Pancreas (tissue), 10 donors: Measurements from ENCODE around the gene TMEM30A. TPM values are rescaled to one million over a fixed set of nuclear protein-coding genes. Genes with fewer than 3 reads are reported as not detected.

Experiments used
- ATAC-seq, 4 donors: fragments of 200-7000 bp; cut with Tn5 transposase; one replicate each; pipeline versions ENCODE4 v1.8.0 to v1.9.1; 2020; ENCODE audit warnings: mild to moderate bottlenecking in 4 of 4, moderate library complexity in 4 of 4
- DNase-seq, 6 donors: peaks; one replicate each; pipeline ENCODE4 v3.0.0-alpha.2; 2020
- FAIRE-seq: peaks from 2 replicates; lab custom pipeline; 2012; peaks lifted over from hg19 to GRCh38; lab: Jason Lieb, UNC
- H3K27ac ChIP-seq, 4 donors: fragments of 200-600 bp; sonication (generic); 1 replicate in 3 of 4; 2 replicates in 1 of 4; pipeline versions ENCODE4 v1.5.0 to v1.8.0; 2020
- H3K27me3 ChIP-seq, 4 donors: fragments of 200-600 bp; one replicate each; pipeline ENCODE4 v1.8.0; 2021
- H3K36me3 ChIP-seq, 3 donors: fragments of 200-600 bp; sonication (generic) in 1 of 3; one replicate each; pipeline versions ENCODE4 v1.5.0 to v1.8.0; 2020 to 2021
- H3K4me1 ChIP-seq, 3 donors: fragments of 200-600 bp; one replicate each; pipeline ENCODE4 v1.8.0; 2021
- H3K4me3 ChIP-seq, 4 donors: fragments of 200-600 bp; sonication (generic) in 2 of 4; one replicate each; pipeline versions ENCODE4 v1.5.0 to v1.8.0; 2020 to 2021
- H3K9me3 ChIP-seq, 4 donors: fragments of 200-600 bp; one replicate each; pipeline ENCODE4 v1.8.0; 2021
- CTCF ChIP-seq, 4 donors: fragments of 200-600 bp; sonication (generic) in 3 of 4; IDR thresholded peaks; one replicate each; pipeline versions ENCODE4 v1.5.0 to v1.8.0; 2021; ENCODE audit warnings: antibody characterized with exemption in 4 of 4
- WGBS, 2 donors: extraction: QIAGEN DNeasy Blood & Tissue Kit; methylation state at CpG; one replicate each; pipeline ENCODE4 v1.1.7; 2013; 5-methylcytosine and 5-hydroxymethylcytosine counted together
- intact Hi-C, 3 donors: fragments of 100-400 bp; cut with DNase I; formaldehyde crosslinking; loops; one replicate each; pipeline versions ENCODE4 v1.11.1 to v1.14.2; 2022
- polyA plus RNA-seq, 2 donors: library from polyadenylated mRNA; stranded (reverse); fragments of 200-250 nt; gene quantifications; one replicate each; pipeline ENCODE4 v1.2.3, GENCODE V29; 2013
- total RNA-seq, 6 donors: library from RNA; stranded (reverse); fragmentation: NEBNext Ultra II Directional in 4 of 6; extraction: Animal tissue kit (Norgen Biotek cat#: 25700) in 4 of 6; gene quantifications; one replicate each; pipeline versions ENCODE4 v1.2.1 to v1.2.4, GENCODE V29; 2021 to 2023
- donor health status: healthy with polysubstance abuse.
- donor health status: DM: no; HTN: no; CAD: no; lungs with moderate emphysema.
- donor health status: DM: no; HTN: no; CAD: no.
- donor health status: control.
- donor health status: control.
- donor health status: Bipolar disorder and iron deficiency.
- donor health status: DM: yes; HTN: yes; CAD: no.
- donor health status: DM: no; HTN: no; CAD: no.
- donor health status: DM: no; HTN: no; CAD: no.
- donor health status: DM: yes; HTN: yes; CAD: no.

TMEM30A gene
- total and polyA plus RNA-seq, 8 donors = 21.2 to 85.5 (median 66.5) TPM

GRCh38 chr6:75296811-75297779, 12.5 kb upstream of the TMEM30A start:
- no peaks in the 10 kb centered on the region for H3K36me3 ChIP-seq
- H3K4me1 ChIP-seq = peaks cover 0 to 7% (median 6%) of the 10 kb centered on the region in 3 donors
- DNase-seq = no peak
- FAIRE-seq = peak; percentile 98
- H3K27me3 ChIP-seq = no peaks in the 10 kb centered on the region
- no peaks in the 10 kb centered on the region for H3K9me3 ChIP-seq
- intact Hi-C loops = no loop called here
- no peak overlapping the region for H3K27ac ChIP-seq
- WGBS, 2 donors = 5 to 10% methylated on average over 3 of the region's 3 CpGs
- no peak overlapping the region for H3K4me3 ChIP-seq
- ATAC-seq = peak in 3 of 4 donors; percentile 77 to 79 (median 78)
- TF ChIP-seq CTCF (IDR thresholded peaks at IDR 0.05) = peak; percentile 22 to 60 (median 44)

- Histone ChIP-seq H3K27ac (peak overlapping the region in 2 of 4 donors; percentile 53 to 79), H3K4me1 (peaks cover 12 to 38% (median 24%) of the 10 kb centered on the region in 3 donors), H3K27me3 (no peaks in the 10 kb centered on the region), H3K4me3 (no peak overlapping the region), H3K9me3 (no peaks in the 10 kb centered on the region), H3K36me3 (no peaks in the 10 kb centered on the region)
- no peak for TF ChIP-seq CTCF (IDR thresholded peaks at IDR 0.05)
- ATAC-seq (peak in 2 of 4 donors; percentile 25 to 31), DNase-seq (no peak), FAIRE-seq (no peak)
- WGBS, 2 donors = 61 to 68% methylated on average over 2 of the region's 2 CpGs
- intact Hi-C loops = no loop called here
Measured at GRCh38 chr6:75292555-75292954, 8.0 kb upstream of the TMEM30A start.

- Histone ChIP-seq H3K27me3 (no peaks in the 10 kb centered on the region), H3K27ac (peak overlapping the region; percentile 13 to 79 (median 41)), H3K4me1 (peaks cover 12 to 43% (median 26%) of the 10 kb centered on the region in 3 donors), H3K36me3 (no peaks in the 10 kb centered on the region), H3K4me3 (no peak overlapping the region), H3K9me3 (no peaks in the 10 kb centered on the region)
- TF ChIP-seq CTCF (IDR thresholded peaks at IDR 0.05) = no peak
- peak; percentile 80 to 87 (median 84) for ATAC-seq
- no peak for DNase-seq
- peak; percentile 78 for FAIRE-seq
- WGBS, 2 donors = 36 to 40% methylated on average over 1 of the region's 1 CpG
- intact Hi-C loops = no loop called here
Measured at GRCh38 chr6:75291744-75292143, 7.2 kb upstream of the TMEM30A start.

- Histone ChIP-seq H3K27ac (peak overlapping the region; percentile 13 to 79 (median 41)), H3K4me1 (peaks cover 12 to 43% (median 27%) of the 10 kb centered on the region in 3 donors), H3K9me3 (no peaks in the 10 kb centered on the region), H3K4me3 (no peak overlapping the region), H3K36me3 (no peaks in the 10 kb centered on the region), H3K27me3 (no peaks in the 10 kb centered on the region)
- no peak for TF ChIP-seq CTCF (IDR thresholded peaks at IDR 0.05)
- FAIRE-seq = no peak
- DNase-seq = no peak
- WGBS, 2 donors = 33 to 45% methylated on average over 2 of the region's 2 CpGs
- ATAC-seq = peak; percentile 49 to 73 (median 61)
- intact Hi-C loops = no loop called here
Measured at GRCh38 chr6:75291331-75291730, 6.7 kb upstream of the TMEM30A start.
